Vagina (tissue), 2 donors: ENCODE results near the gene CHRNB1. TPM values are rescaled to one million over a fixed set of nuclear protein-coding genes. Genes with fewer than 3 reads are reported as not detected.

Experiments
- DNase-seq, 2 donors: peaks; one replicate each; pipeline ENCODE4 v3.0.0-alpha.2; 2017; ENCODE audit errors: extremely low spot score in 2 of 2
- H3K27ac ChIP-seq: fragments of 200-600 bp; sonication (generic); one replicate; pipeline ENCODE4 v1.5.1; 2019
- H3K27me3 ChIP-seq: fragments of 200-600 bp; sonication (generic); one replicate; pipeline ENCODE4 v1.5.1; 2019
- H3K36me3 ChIP-seq, 2 donors: fragments of 200-600 bp; sonication (generic); one replicate each; pipeline ENCODE4 v1.5.1; 2017 to 2019
- H3K4me1 ChIP-seq: fragments of 200-600 bp; sonication (generic); one replicate; pipeline ENCODE4 v1.5.1; 2019
- H3K4me3 ChIP-seq, 2 donors: fragments of 200-600 bp; sonication (generic); 1 replicate in 1 of 2; 2 replicates in 1 of 2; pipeline ENCODE4 v1.5.1; 2016 to 2019
- H3K9me3 ChIP-seq: fragments of 200-600 bp; sonication (generic); one replicate; pipeline ENCODE4 v1.5.1; 2019
- POLR2A ChIP-seq, 2 donors: fragments of 450-650 bp; IDR thresholded peaks; one replicate each; pipeline ENCODE4 v1.6.1; 2017; ENCODE audit warnings: antibody characterized with exemption in 2 of 2, mild to moderate bottlenecking in 2 of 2, moderate library complexity in 2 of 2
- POLR2AphosphoS5 ChIP-seq, 2 donors: sonication (generic); formaldehyde crosslinking; IDR thresholded peaks; one replicate each; pipeline ENCODE4 v1.9.0; 2017; ENCODE audit warnings: antibody characterized with exemption in 2 of 2, mild to moderate bottlenecking in 2 of 2, low read depth in 1 of 2; ENCODE audit not compliant: insufficient read depth in 1 of 2
- intact Hi-C: fragments of 100-400 bp; cut with DNase I; formaldehyde crosslinking; loops from one replicate; pipeline ENCODE4 v1.15.1; 2023
- total RNA-seq: library from RNA; depleted of rRNA; stranded (reverse); fragments of >200 nt; gene quantifications from one replicate; pipeline ENCODE4 v1.2.3, GENCODE V29; 2016
- TF ChIP-seq, protein P1 (sequence below), 3 experiments: fragments of 450-650 bp in 2 of 3; fragments of 200-600 bp in 1 of 3; sonication (generic) in 1 of 3; IDR thresholded peaks; one replicate each; pipeline ENCODE4 v1.5.1; 2017 to 2019; ENCODE audit warnings: antibody characterized with exemption in 3 of 3, mild to moderate bottlenecking in 2 of 3, moderate library complexity in 2 of 3

Gene CHRNB1
- total RNA-seq, 1 donor from 2014 or later: 5.9 TPM

- no peak for DNase-seq
- TF ChIP-seq, protein P1, sequence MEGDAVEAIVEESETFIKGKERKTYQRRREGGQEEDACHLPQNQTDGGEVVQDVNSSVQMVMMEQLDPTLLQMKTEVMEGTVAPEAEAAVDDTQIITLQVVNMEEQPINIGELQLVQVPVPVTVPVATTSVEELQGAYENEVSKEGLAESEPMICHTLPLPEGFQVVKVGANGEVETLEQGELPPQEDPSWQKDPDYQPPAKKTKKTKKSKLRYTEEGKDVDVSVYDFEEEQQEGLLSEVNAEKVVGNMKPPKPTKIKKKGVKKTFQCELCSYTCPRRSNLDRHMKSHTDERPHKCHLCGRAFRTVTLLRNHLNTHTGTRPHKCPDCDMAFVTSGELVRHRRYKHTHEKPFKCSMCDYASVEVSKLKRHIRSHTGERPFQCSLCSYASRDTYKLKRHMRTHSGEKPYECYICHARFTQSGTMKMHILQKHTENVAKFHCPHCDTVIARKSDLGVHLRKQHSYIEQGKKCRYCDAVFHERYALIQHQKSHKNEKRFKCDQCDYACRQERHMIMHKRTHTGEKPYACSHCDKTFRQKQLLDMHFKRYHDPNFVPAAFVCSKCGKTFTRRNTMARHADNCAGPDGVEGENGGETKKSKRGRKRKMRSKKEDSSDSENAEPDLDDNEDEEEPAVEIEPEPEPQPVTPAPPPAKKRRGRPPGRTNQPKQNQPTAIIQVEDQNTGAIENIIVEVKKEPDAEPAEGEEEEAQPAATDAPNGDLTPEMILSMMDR (IDR thresholded peaks at IDR 0.05): no peak
- TF ChIP-seq POLR2A (IDR thresholded peaks at IDR 0.05): no peak
- TF ChIP-seq POLR2AphosphoS5 (IDR thresholded peaks at IDR 0.05; ENCODE audit: insufficient read depth in 1 of 2, low read depth in 1 of 2): no peak
- Histone ChIP-seq H3K4me3 (no peak overlapping the region), H3K36me3 (peaks cover 0 to 47% of the 10 kb centered on the region in 2 donors), H3K4me1 (peaks cover 40% of the 10 kb centered on the region), H3K9me3 (no peaks in the 10 kb centered on the region), H3K27ac (no peak overlapping the region), H3K27me3 (no peaks in the 10 kb centered on the region)
- intact Hi-C loops: no loop called here
Measured at GRCh38 chr17:7462474-7463371, 17.9 kb downstream of the CHRNB1 start.

DNA sequence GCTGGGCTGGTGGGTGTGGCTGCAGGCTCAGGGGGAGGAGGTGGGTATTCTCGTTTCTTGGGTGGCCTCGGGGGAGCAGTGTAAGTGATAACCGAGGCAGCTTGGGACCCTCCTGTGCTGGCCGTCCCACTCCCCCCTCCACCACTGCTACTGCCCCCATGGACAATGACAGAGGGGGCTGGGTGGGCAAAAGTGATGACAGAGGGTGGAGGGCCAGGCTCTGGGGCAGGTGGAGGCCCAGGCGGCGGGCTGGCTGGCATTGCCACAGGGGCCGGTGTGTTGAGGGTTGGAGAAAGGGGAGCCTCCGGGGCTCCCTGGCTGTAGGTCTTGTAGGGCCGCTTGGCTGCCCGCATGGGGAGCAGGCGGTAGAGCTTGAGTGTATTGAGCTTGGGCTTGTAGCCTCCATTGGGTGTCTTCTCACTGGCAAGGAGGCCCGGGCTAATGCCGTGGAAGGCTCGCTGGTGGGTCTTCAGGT is 18.5 kb downstream of the CHRNB1 start:
- no peak for DNase-seq
- TF ChIP-seq, protein P1 (IDR thresholded peaks at IDR 0.05): no peak
- no peak for TF ChIP-seq POLR2AphosphoS5 (IDR thresholded peaks at IDR 0.05; ENCODE audit: insufficient read depth in 1 of 2, low read depth in 1 of 2)
- no peak for TF ChIP-seq POLR2A (IDR thresholded peaks at IDR 0.05)
- H3K4me1 ChIP-seq: peaks cover 46% of the 10 kb centered on the region
- peaks cover 0 to 47% of the 10 kb centered on the region in 2 donors for H3K36me3 ChIP-seq
- intact Hi-C loops: no loop called here
- no peak overlapping the region for H3K27ac ChIP-seq
- no peaks in the 10 kb centered on the region for H3K27me3 ChIP-seq
- no peaks in the 10 kb centered on the region for H3K9me3 ChIP-seq
- H3K4me3 ChIP-seq: no peak overlapping the region

DNA sequence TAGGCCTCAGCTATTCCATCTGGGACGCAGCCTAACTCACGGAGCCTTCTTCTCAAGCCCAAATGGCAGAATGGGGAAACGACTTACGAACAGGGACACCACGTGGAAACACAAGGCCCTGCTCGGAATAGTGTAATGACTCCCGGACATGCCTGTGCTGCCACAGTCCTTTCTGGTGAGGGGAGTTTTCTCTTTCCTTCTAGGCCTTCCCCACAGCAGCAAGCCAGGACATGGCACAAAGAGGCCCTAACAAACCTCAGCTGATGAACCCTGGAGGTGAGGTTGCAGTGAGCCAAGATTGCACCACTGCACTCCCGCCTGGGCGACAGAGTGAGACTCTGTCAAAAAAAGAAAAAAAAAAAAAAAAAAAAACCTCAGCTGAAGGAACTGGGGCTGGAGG is 19.2 kb downstream of the CHRNB1 start:
- no peak overlapping the region for H3K27ac ChIP-seq
- TF ChIP-seq POLR2A (IDR thresholded peaks at IDR 0.05) (no peak), POLR2AphosphoS5 (IDR thresholded peaks at IDR 0.05; ENCODE audit: insufficient read depth in 1 of 2, low read depth in 1 of 2) (no peak)
- TF ChIP-seq, protein P1 (IDR thresholded peaks at IDR 0.05): no peak
- DNase-seq: no peak
- H3K9me3 ChIP-seq: no peaks in the 10 kb centered on the region
- intact Hi-C loops: no loop called here
- peaks cover 0 to 47% of the 10 kb centered on the region in 2 donors for H3K36me3 ChIP-seq
- peaks cover 53% of the 10 kb centered on the region for H3K4me1 ChIP-seq
- no peaks in the 10 kb centered on the region for H3K27me3 ChIP-seq
- no peak overlapping the region for H3K4me3 ChIP-seq

DNA sequence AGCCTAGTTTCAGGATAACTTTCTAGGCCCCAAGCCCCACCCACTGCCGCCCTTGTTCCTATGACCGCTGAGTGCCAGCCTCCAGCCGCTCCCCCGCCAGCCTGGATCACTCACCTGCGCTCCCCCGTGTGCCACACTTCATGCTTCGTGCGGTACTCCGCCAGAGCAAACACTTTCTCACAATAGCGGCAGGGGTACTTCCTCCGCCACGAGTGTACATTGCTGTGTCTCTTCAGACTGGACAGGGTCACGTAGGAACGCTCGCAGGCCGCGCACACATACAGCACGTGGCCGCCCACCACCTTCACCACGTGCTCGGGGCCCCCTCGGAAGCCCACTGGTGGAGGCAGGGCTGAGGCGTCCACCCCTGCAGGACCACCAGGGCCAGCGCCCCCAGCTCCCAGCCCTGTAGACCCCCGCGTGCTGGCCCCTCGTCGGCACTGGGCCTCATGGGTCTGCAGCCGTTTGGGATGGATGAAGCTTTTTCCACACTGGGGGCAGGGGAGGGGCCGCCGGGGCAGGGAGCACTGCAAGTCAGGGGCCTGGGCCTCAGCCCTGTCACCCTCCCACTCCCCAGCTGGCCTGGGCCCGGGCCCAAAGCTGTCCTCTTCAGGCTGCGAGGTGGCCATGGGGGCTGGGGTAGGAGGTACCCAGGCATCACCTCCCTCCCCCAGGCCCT is 20.9 kb downstream of the CHRNB1 start:
- H3K27me3 ChIP-seq: no peaks in the 10 kb centered on the region
- H3K9me3 ChIP-seq: no peaks in the 10 kb centered on the region
- intact Hi-C loops: no loop called here
- H3K27ac ChIP-seq: peak overlapping the region; percentile 60
- H3K4me1 ChIP-seq: peaks cover 67% of the 10 kb centered on the region
- no peak overlapping the region for H3K4me3 ChIP-seq
- TF ChIP-seq POLR2A (IDR thresholded peaks at IDR 0.05) (no peak), POLR2AphosphoS5 (IDR thresholded peaks at IDR 0.05; ENCODE audit: insufficient read depth in 1 of 2, low read depth in 1 of 2) (no peak)
- TF ChIP-seq, protein P1 (IDR thresholded peaks at IDR 0.05): no peak
- H3K36me3 ChIP-seq: peaks cover 0 to 47% of the 10 kb centered on the region in 2 donors
- no peak for DNase-seq
